GM19463 (cell line): Measurements from ENCODE around the gene WDR37.

ENCODE experiments used
- ATAC-seq: cut with Tn5 transposase; IDR thresholded peaks from one replicate; pipeline ENCODE4 v1.9.1; 2021; ENCODE audit warnings: mild to moderate bottlenecking, moderate library complexity; ENCODE audit not compliant: unreplicated experiment

WDR37 gene

DNA sequence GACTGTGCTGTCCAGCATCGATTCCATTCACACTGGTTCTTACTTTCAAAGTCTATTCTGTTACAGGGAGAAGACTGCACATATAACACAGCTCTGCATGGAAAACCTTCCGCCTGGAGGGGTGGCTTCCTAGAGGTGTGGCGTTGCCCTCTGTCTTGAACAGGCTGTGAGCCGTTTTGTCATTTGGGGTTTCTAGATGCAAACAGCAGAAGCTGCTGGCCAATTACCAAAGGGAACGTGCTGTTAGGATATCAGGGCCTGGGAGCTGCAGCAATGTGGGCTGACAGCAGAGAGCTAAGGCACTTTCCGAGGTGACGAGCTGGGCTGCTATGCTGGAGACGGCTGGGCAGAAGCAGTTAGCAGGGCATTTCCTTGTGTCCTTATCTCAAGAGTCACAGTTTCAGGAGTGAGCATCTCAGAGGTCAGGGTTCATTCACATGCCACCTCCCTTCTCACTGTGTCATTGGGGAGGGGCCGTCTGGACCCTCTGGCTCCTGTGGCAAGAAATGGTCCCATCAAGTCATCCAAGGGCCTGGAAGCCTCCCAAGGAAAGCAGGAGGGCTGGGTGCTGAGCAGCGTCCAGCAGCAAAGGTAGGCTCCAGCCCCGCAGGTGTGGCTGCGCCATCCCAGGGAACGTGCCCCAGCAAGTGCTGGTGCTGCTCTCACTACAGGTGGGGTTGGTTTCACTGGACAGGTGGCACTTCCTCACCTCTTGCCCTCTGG is 106.5 kb downstream of the WDR37 start:
- no peak for ATAC-seq

- no peak for ATAC-seq
Observed at GRCh38 chr10:1163204-1163660, 107.0 kb downstream of the WDR37 start.

- ATAC-seq, result no peak
Observed at GRCh38 chr10:1163831-1164230, 107.6 kb downstream of the WDR37 start.

GRCh38 chr10:1166101-1166827 is 110.1 kb downstream of the WDR37 start:
- no peak for ATAC-seq

DNA sequence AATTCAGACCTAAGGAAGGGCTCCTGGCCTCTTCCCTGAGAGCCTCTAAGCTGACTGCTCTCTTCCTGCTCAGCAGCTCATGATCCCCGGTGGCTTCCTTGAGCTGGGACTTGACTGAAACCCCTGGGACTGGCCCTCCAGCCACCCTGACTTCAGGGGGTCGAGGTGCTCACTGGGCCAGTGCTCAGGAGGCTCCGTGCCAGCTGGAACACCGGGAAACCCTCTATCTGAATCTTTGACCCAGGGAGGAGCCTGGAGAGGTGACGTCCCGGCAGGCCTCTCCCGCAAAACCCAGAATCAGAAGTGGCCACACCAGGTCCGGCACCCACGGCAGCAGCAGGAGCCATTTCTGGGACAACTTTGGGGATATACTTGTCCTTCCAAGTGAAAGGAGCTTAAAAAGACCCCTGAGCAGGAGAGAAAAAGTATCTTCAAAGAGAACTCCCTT is 110.7 kb downstream of the WDR37 start:
- ATAC-seq, result no peak

DNA sequence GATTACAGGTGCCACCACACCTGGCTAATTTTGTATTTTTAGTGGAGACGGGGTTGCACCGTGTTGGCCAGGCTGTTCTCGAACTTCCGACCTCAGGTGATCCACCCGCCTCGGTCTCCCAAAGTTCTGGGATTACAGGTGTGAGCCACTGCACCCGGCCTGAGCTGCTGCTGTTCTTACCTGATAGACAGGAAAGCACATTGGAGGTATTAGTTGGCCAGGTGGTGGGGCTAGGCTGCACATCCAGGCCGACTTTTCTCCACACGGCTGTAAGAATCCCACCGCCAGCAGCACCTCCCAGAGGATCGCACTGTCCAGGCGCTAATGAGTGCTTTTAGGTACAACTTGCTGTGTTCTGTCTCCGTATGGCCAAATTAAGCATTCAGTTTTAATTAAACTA is 112.6 kb downstream of the WDR37 start:
- ATAC-seq, result no peak

DNA sequence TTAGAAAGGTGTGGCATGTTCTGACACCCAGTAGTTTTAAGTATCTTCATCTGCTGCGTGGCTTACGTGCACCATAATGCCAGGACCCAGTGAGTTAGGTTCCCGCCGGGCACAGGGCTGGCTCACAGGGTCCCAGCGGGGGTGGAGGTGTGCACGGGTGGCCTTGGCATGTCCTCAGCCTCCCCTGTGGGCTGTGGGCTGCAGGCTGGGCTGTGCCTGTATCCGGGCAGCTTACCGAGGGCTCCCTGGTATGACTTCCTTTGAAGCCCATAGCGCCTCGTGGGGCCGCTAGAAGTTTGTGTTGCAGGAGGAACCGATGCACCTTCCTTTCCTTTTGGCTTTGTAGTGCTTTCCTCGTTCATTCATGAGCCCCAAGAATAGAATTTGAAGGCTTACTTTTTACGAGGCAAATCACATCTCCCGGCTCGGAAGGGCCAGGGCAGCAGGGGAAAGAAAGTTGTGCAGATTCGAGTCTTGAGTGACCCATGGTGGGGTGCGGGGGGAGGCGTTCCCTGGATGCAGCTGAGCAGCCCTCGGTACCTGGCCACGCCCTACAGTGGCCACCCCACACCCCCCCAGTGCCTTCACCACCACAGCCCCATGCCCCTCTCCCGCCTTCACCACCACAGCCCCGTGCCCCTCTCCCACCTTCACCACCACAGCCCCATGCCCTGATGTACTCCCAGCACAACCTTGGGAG is 113.2 kb downstream of the WDR37 start:
- no peak for ATAC-seq

GRCh38 chr10:1169981-1170866 is 114.0 kb downstream of the WDR37 start:
- no peak for ATAC-seq

- no peak for ATAC-seq
Observed at GRCh38 chr10:1170867-1171180, 114.6 kb downstream of the WDR37 start.

DNA sequence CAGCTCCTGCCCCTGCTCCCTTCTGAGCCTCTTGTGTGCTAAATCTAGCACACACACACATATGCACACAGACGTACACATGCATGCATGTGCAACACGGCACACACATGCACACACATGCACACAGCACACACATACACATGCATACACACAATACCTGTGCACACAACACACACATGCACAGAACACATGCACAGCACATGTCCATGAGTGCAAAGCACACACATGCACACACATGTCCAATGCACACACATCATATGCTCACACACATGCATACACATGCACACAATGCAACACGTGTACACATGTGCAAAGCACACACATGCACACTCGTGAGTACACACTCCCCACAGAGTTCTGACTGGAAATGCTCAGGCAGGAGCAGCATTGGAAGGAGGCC is 115.0 kb downstream of the WDR37 start:
- ATAC-seq, result no peak

- no peak for ATAC-seq
Observed at GRCh38 chr10:1171586-1171985, 115.4 kb downstream of the WDR37 start.

DNA sequence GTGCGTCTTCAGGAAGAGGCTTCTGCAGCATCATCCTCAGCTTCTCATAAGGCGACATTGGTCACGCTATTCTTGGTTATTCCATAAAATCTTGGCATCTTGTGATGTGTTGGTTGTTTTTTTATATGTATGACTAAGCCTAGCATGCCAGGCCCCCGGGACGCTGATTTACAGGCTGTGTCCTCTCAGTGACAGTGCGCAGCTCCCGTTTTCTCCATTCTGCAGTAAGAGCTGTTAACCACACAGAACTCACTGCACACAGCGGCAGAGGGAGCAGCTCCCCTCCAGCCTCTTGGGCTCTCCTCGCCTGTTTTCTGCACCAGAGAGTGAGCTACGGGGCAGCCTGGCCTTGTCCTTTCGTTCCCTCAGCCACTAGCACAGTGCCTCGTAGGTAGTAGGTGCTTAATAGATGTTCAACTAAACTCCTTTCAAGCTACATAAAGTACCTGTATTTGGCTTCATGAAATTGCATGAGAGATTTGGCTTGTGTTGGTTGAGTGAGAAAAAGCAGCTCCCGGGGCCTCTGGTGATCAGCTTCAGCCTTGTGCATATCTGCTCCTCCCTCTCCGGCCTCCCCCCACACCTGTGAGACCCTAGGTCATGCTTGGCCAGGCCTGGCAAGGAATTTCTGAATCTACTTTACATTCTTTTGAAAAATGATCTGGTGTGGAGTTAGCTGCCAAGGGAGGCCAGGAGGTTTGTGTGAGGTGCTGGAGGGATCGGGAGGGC is 116.2 kb downstream of the WDR37 start:
- no peak for ATAC-seq

DNA sequence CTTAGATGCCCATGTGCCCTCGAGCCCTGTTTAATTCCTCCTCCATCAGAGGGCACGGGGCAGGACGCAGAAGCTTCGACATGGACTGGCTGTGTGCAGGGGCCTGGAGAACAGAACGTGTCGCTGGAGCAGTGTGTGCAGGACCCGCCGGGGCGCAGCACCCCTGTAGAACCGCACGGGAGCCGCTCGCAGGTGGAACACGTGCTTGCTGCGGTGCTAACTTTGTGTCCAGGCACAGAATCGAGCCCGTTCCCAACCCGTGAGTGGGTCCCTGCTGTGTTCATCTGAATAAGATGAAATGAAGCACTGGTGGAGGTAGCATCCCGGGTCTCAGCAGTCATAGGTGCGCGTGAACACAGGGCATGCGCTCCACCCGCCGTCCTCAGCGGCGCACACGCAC is 116.9 kb downstream of the WDR37 start:
- ATAC-seq, result no peak

DNA sequence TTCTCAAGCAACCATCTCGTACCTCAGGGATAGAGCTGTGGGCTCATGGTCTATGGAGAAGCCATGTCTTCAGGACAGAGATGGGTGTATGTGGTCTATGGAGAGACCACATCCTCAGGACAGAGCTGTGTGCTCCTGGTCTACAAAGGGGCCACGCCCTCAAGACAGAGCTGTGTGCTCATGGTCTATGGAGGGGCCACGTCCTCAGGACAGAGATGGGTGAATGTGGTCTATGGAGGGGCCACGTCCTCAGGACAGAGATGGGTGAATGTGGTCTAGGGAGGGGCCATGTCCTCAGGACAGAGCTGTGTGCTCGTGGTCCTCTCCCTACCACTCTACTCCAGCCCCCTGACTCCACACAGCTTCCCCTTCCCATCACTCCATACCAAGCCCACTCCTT is 117.8 kb downstream of the WDR37 start:
- ATAC-seq, result no peak

- no peak for ATAC-seq
Observed at GRCh38 chr10:1175956-1176565, 119.9 kb downstream of the WDR37 start.

- ATAC-seq, result no peak
Observed at GRCh38 chr10:1177936-1178335, 121.8 kb downstream of the WDR37 start.

DNA sequence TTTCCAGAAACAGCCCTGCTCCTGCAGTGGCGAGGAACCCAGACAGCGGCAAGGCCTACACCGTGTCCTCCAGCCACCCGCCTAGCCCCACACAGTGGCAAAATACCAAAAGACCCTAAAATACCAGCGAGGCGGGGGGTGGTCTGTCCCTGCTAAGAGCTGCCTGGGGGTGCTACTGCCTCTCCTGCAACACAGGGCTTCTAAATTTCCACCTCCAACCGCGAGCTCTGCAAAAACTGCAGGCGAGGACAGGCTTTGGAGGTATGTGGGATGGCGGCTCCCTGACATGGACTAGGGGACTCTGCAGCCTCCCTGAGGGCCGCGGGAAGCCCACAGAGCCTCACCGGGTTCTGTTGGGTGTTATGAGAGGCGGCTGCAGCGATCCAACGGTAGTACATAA is 122.3 kb downstream of the WDR37 start:
- ATAC-seq, result no peak

DNA sequence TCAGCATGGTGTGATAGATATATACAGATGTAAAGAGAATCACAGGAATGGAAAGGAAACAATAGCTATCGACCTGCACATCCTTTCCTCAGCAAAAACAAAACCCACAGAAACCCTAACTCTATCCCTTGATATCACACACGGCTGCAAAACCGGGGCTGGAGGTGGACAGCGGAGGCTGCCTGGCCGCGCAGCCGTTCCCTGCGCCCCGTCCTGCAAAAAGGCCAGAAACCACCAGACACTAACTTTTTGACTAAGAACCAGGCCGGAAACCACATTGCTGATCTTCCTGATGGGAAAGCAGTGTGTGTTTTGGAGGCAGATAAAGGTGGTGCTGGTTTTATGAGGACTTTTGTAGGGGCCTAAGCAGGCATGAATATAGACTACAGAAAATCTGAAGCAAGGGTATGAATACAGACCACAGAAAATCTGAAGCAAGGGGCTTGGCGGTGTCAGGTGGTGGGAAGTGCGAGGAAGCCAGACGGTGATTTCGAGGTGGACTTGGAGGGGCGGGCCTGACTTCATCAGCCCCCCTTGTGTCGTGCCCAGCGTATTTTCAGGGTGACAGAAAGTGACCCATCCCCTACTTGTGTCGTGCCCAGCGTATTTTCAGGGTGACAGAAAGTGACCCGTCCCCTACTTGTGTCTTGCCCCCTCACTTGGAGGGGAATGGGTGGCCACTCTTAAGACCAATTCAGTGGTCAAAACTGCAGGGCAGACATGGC is 123.3 kb downstream of the WDR37 start:
- ATAC-seq, result no peak

- ATAC-seq, result no peak
Observed at GRCh38 chr10:1180071-1180730, 124.0 kb downstream of the WDR37 start.
